Panc1 (cell line): ENCODE results near the gene JADE2. TPM values are rescaled to one million over a fixed set of nuclear protein-coding genes. Genes with fewer than 3 reads are reported as not detected.

Experiments
- ATAC-seq: fragments of 200-7000 bp; cut with Tn5 transposase; 2 replicates; pipeline ENCODE4 v1.9.1; 2020; ENCODE audit warnings: mild to moderate bottlenecking, moderate library complexity
- BruUV-seq: library from RNA; stranded (reverse); fragments of 400-500 nt; replicated peaks from 2 replicates; lab custom pipeline; 2021; lab: Mats Ljungman, UMichigan
- CTCF ChIA-PET: fragments of 300-600 bp; sonication (Branson Sonifier 250); formaldehyde crosslinking; loops from one replicate; lab custom pipeline; 2022; ENCODE audit warnings: antibody characterized with exemption; lab: Charles Lee
- POLR2A ChIA-PET: fragments of 300-600 bp; sonication (Branson Sonifier 250); formaldehyde crosslinking; loops from one replicate; lab custom pipeline; 2022; ENCODE audit warnings: antibody characterized with exemption; lab: Charles Lee
- DNase-seq: peaks from one replicate; pipeline ENCODE4 v3.0.0-alpha.2; 2010; ENCODE audit warnings: low read depth, low spot score
- H3K27ac ChIP-seq: 2 replicates; pipeline ENCODE4 v1.5.1; 2011; ENCODE audit warnings: mild to moderate bottlenecking, low read length, inconsistent platforms
- H3K27me3 ChIP-seq: fragments of 200-500 bp; sonication (Bioruptor generic); 2 replicates; pipeline ENCODE4 v1.6.0; 2014; ENCODE audit warnings: low read length, inconsistent platforms; ENCODE audit not compliant: control insufficient read depth, insufficient read depth
- H3K36me3 ChIP-seq: fragments of 200-500 bp; sonication (Bioruptor generic); 2 replicates; pipeline ENCODE4 v1.5.1; 2014; ENCODE audit warnings: inconsistent platforms, mild to moderate bottlenecking, low read length, moderate library complexity; ENCODE audit not compliant: control insufficient read depth, insufficient read depth
- H3K4me1 ChIP-seq: 2 replicates; pipeline ENCODE4 v1.5.1; 2011; ENCODE audit warnings: inconsistent platforms, mild to moderate bottlenecking, low read length, moderate library complexity; ENCODE audit not compliant: control insufficient read depth, insufficient read depth
- H3K4me3 ChIP-seq, 2 experiments: 2 replicates each; pipeline ENCODE4 v1.5.1; 2011 to 2012; ENCODE audit warnings: low read depth in 2 of 2, low read length in 2 of 2, mild to moderate bottlenecking in 2 of 2, inconsistent platforms in 1 of 2, moderate library complexity in 1 of 2
- H3K9me3 ChIP-seq: fragments of 200-500 bp; sonication (Bioruptor generic); 2 replicates; pipeline ENCODE4 v1.5.1; 2014; ENCODE audit warnings: low read depth, mild to moderate bottlenecking, inconsistent platforms, low read length, moderate library complexity; ENCODE audit not compliant: control insufficient read depth, insufficient read depth
- POLR2AphosphoS5 ChIP-seq: IDR thresholded peaks from 2 replicates; pipeline ENCODE4 v1.6.1; 2012; ENCODE audit warnings: mild to moderate bottlenecking, low read depth, low read length, moderate library complexity
- SIN3A ChIP-seq: IDR thresholded peaks from 2 replicates; pipeline ENCODE4 v1.6.1; 2012; ENCODE audit warnings: low read depth, mild to moderate bottlenecking, low read length, moderate library complexity, borderline replicate concordance; ENCODE audit not compliant: insufficient read depth
- TCF7L2 ChIP-seq: IDR thresholded peaks from 2 replicates; pipeline ENCODE4 v1.6.1; 2011; ENCODE audit warnings: mild to moderate bottlenecking, low read depth, low read length, inconsistent platforms
- in situ Hi-C: cut with HindIII; loops from 2 replicates; pipeline ENCODE4 v1.10.0; 2016; ENCODE audit warnings: low sequenced_read_pairs, low pct_unique_long_range_greater_than_20kb
- intact Hi-C: fragments of 100-400 bp; cut with micrococcal nuclease; formaldehyde crosslinking; loops from one replicate; pipeline ENCODE4 v1.10.0; 2022; ENCODE audit not compliant: unreplicated experiment
- total RNA-seq: library from RNA; stranded (reverse); gene quantifications from one replicate; pipeline ENCODE4 v1.2.1, GENCODE V29; 2021; ENCODE audit not compliant: unreplicated experiment
- TF ChIP-seq, protein P1 (sequence below), 2 experiments: IDR thresholded peaks; 2 replicates each; pipeline ENCODE4 v1.6.1; 2011 to 2012; ENCODE audit warnings: low read depth in 2 of 2, control low read depth in 1 of 2, low read length in 1 of 2, mild to moderate bottlenecking in 1 of 2, moderate library complexity in 1 of 2; ENCODE audit not compliant: insufficient read depth in 1 of 2
- TF ChIP-seq, protein P2 (sequence below): fragments of 450-650 bp; IDR thresholded peaks from 2 replicates; pipeline ENCODE4 v1.5.1; 2017; ENCODE audit warnings: mild to moderate bottlenecking

The JADE2 gene
- total RNA-seq, 1 experiment from 2014 or later: 80.0 TPM

DNA sequence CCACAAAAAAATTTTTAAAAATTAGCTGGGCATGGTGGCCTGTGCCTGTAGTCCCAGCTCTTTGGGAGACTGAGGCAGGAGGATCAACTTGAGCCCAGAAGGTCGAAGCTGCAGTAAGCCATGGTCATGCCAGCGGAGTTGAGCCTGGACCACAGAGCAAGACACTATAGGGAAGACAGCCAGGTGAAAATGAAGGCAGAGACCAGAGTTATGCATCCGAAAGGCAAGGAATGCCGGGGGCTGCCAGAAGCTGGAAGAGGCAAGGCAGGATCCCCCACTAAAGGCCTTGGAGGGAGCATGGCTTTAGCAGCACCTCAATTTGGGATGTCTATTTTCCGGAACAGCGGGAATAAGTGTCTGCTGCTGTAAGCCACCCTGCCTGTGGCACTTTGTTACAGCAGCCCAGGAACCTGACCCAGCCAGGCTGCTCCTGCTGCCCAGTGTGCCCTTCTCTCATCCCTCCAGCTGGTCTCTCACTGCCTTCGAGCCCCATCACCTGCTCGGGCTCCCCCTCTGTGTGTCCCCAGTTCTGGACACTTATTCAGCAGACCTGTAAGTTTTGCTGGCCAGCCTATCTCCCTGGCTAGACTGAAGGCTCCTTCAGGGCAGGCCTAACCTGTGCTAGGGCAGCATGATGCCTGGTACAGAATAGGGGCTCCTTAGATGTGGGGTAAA, 16.8 kb upstream of the JADE2 start:
- H3K36me3 ChIP-seq: no peaks in the 10 kb centered on the region
- H3K4me1 ChIP-seq: peaks cover 86% of the 10 kb centered on the region
- in situ Hi-C loops (no loop called here), intact Hi-C loops (no loop called here)
- CTCF ChIA-PET: no interaction called here
- peak overlapping the region; percentile 97 for H3K27ac ChIP-seq
- H3K4me3 ChIP-seq: peak overlapping the region in 1 of 2 experiments; percentile 19; a peak in 2 of 4 replicates
- POLR2A ChIA-PET: no interaction called here
- H3K27me3 ChIP-seq: no peaks in the 10 kb centered on the region
- H3K9me3 ChIP-seq: no peaks in the 10 kb centered on the region
- no peak for DNase-seq
- no TSS peak for BruUV-seq
- peak; percentile 14 for ATAC-seq
- TF ChIP-seq TCF7L2: no peak
- TF ChIP-seq, protein P1, sequence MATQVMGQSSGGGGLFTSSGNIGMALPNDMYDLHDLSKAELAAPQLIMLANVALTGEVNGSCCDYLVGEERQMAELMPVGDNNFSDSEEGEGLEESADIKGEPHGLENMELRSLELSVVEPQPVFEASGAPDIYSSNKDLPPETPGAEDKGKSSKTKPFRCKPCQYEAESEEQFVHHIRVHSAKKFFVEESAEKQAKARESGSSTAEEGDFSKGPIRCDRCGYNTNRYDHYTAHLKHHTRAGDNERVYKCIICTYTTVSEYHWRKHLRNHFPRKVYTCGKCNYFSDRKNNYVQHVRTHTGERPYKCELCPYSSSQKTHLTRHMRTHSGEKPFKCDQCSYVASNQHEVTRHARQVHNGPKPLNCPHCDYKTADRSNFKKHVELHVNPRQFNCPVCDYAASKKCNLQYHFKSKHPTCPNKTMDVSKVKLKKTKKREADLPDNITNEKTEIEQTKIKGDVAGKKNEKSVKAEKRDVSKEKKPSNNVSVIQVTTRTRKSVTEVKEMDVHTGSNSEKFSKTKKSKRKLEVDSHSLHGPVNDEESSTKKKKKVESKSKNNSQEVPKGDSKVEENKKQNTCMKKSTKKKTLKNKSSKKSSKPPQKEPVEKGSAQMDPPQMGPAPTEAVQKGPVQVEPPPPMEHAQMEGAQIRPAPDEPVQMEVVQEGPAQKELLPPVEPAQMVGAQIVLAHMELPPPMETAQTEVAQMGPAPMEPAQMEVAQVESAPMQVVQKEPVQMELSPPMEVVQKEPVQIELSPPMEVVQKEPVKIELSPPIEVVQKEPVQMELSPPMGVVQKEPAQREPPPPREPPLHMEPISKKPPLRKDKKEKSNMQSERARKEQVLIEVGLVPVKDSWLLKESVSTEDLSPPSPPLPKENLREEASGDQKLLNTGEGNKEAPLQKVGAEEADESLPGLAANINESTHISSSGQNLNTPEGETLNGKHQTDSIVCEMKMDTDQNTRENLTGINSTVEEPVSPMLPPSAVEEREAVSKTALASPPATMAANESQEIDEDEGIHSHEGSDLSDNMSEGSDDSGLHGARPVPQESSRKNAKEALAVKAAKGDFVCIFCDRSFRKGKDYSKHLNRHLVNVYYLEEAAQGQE (IDR thresholded peaks at IDR 0.05; ENCODE audit: insufficient read depth in 1 of 2, low read depth in 2 of 2, low read length in 1 of 2): no peak
- TF ChIP-seq, protein P2, sequence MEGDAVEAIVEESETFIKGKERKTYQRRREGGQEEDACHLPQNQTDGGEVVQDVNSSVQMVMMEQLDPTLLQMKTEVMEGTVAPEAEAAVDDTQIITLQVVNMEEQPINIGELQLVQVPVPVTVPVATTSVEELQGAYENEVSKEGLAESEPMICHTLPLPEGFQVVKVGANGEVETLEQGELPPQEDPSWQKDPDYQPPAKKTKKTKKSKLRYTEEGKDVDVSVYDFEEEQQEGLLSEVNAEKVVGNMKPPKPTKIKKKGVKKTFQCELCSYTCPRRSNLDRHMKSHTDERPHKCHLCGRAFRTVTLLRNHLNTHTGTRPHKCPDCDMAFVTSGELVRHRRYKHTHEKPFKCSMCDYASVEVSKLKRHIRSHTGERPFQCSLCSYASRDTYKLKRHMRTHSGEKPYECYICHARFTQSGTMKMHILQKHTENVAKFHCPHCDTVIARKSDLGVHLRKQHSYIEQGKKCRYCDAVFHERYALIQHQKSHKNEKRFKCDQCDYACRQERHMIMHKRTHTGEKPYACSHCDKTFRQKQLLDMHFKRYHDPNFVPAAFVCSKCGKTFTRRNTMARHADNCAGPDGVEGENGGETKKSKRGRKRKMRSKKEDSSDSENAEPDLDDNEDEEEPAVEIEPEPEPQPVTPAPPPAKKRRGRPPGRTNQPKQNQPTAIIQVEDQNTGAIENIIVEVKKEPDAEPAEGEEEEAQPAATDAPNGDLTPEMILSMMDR: no peak
- no peak for TF ChIP-seq POLR2AphosphoS5
- TF ChIP-seq SIN3A: no peak

DNA sequence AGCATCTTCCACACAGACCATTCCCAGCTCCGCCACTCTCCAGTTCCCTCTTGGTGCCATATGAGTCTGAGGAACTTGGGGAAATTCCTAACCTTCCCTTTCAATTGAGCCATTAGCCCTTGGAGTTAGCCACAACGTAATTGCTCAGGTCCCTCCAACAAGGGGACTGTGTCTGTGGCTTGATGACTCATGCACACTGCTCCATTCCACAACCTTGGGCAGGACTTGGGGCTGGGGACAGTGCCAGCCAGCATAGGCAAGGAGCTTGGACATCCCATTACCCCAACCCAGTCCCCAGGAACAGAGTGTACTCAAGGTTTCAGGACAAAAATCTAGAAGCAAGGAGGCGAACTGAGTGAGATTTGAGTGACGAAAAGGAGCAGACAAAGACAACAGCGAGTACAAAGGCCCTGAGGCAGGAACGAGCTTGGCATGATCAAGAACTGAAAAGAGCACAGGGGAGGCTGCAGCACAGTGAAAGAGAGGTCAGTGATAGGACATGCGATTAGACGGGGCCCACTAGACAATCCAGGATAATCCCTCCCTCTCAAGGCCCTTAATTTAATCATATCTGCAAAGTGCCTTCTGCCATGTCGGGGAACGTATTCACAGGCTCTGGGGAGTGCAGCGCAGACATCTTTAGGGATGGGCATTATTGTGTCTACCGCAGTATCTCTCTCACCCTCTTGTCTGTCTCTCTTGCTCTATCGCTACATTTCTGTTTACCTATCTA, 16.0 kb upstream of the JADE2 start:
- Histone ChIP-seq H3K4me3 (peak overlapping the region in 1 of 2 experiments; percentile 19; a peak in 2 of 4 replicates), H3K9me3 (no peaks in the 10 kb centered on the region), H3K27ac (peak overlapping the region; percentile 97), H3K27me3 (no peaks in the 10 kb centered on the region), H3K4me1 (peaks cover 78% of the 10 kb centered on the region), H3K36me3 (no peaks in the 10 kb centered on the region)
- peak; percentile 14; the same call in 1 of the 2 replicates for TF ChIP-seq POLR2AphosphoS5
- TF ChIP-seq, protein P1 (IDR thresholded peaks at IDR 0.05; ENCODE audit: insufficient read depth in 1 of 2, low read depth in 2 of 2, low read length in 1 of 2): no peak
- CTCF ChIA-PET: interaction anchor here (1.4 kb wide), 1 partner anchor 78 kb away, joined by 3 read pairs; no protein-coding TSS in a partner anchor
- intact Hi-C loops: no loop called here
- ATAC-seq: peak; percentile 67
- in situ Hi-C loops: no loop called here
- POLR2A ChIA-PET: interaction anchor here (0.6 kb wide), 1 partner anchor 137 kb away, joined by 3 read pairs; no protein-coding TSS in a partner anchor
- BruUV-seq: TSS peak; percentile 50
- no peak for DNase-seq
